C4-2B (cell line): ENCODE results near the gene ECSCR.

Experiments
- ZFX ChIP-seq: fragments of 450-650 bp; IDR thresholded peaks from 2 replicates; pipeline ENCODE4 v1.6.1; 2017
- TF ChIP-seq, protein P1 (sequence below): fragments of 450-650 bp; conservative IDR thresholded peaks from 2 replicates; pipeline ENCODE4 v1.5.1; 2017; ENCODE audit warnings: mild to moderate bottlenecking

DNA sequence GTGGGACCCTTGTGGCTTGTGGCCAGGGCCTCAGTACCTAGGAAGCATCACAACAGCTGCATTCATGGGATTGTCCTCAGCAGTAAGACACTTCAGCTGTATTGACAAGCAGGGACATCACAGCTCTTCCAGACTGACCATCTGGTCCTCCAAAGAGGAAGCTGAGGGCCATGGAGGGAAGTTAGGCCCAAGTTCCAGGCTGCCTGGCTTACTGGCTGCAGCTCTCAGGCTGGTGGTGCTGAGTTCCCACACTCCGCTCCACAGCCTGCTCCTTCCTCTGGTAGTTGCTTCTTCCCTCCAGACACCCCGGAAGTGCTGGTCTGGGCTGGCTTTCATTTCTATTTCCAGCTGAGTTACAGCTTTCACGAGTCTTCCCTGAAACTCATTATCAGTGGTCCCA lies 25.7 kb upstream of the ECSCR start:
- TF ChIP-seq, protein P1, sequence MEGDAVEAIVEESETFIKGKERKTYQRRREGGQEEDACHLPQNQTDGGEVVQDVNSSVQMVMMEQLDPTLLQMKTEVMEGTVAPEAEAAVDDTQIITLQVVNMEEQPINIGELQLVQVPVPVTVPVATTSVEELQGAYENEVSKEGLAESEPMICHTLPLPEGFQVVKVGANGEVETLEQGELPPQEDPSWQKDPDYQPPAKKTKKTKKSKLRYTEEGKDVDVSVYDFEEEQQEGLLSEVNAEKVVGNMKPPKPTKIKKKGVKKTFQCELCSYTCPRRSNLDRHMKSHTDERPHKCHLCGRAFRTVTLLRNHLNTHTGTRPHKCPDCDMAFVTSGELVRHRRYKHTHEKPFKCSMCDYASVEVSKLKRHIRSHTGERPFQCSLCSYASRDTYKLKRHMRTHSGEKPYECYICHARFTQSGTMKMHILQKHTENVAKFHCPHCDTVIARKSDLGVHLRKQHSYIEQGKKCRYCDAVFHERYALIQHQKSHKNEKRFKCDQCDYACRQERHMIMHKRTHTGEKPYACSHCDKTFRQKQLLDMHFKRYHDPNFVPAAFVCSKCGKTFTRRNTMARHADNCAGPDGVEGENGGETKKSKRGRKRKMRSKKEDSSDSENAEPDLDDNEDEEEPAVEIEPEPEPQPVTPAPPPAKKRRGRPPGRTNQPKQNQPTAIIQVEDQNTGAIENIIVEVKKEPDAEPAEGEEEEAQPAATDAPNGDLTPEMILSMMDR: no peak
- TF ChIP-seq ZFX: no peak
